H9 (cell line): ENCODE results near the gene EDRF1. TPM values are rescaled to one million over a fixed set of nuclear protein-coding genes. Genes with fewer than 3 reads are reported as not detected.

Source experiments
- DNase-seq: peaks from one replicate; pipeline ENCODE4 v3.0.0-alpha.2; 2017
- H2AFZ ChIP-seq: one replicate; pipeline ENCODE4 v1.6.1; 2013; ENCODE audit warnings: mild to moderate bottlenecking, low read length, control low read depth, moderate library complexity
- H2AK5ac ChIP-seq: 2 replicates; pipeline ENCODE4 v1.6.1; 2013; ENCODE audit warnings: low read length, control low read depth, mixed read lengths; ENCODE audit not compliant: insufficient read length
- H2BK120ac ChIP-seq: one replicate; pipeline ENCODE4 v1.6.1; 2013; ENCODE audit warnings: low read depth, mild to moderate bottlenecking, low read length, control low read depth, inconsistent platforms; ENCODE audit not compliant: poor library complexity, severe bottlenecking
- H2BK12ac ChIP-seq: 2 replicates; pipeline ENCODE4 v1.6.1; 2013; ENCODE audit warnings: low read length, control low read depth, mixed read lengths, low read depth; ENCODE audit not compliant: insufficient read length
- H2BK15ac ChIP-seq: 2 replicates; pipeline ENCODE4 v1.6.1; 2013; ENCODE audit warnings: low read depth, low read length, control low read depth
- H2BK20ac ChIP-seq: one replicate; pipeline ENCODE4 v1.6.1; 2013; ENCODE audit warnings: low read depth, mild to moderate bottlenecking, low read length, control low read depth, inconsistent platforms; ENCODE audit not compliant: poor library complexity, severe bottlenecking
- H2BK5ac ChIP-seq: 2 replicates; pipeline ENCODE4 v1.6.1; 2013; ENCODE audit warnings: low read length, control low read depth, mixed read lengths; ENCODE audit not compliant: insufficient read length
- H3K14ac ChIP-seq: 2 replicates; pipeline ENCODE4 v1.6.1; 2013; ENCODE audit warnings: low read length, control low read depth; ENCODE audit not compliant: insufficient read depth
- H3K18ac ChIP-seq: 2 replicates; pipeline ENCODE4 v1.6.1; 2013; ENCODE audit warnings: low read depth, mild to moderate bottlenecking, mixed read lengths, low read length, control low read depth; ENCODE audit not compliant: insufficient read length
- H3K23ac ChIP-seq: 2 replicates; pipeline ENCODE4 v1.6.1; 2013; ENCODE audit warnings: low read length, control low read depth, mixed read lengths, low read depth; ENCODE audit not compliant: insufficient read length
- H3K23me2 ChIP-seq: 2 replicates; pipeline ENCODE4 v1.6.1; 2013; ENCODE audit warnings: low read depth, mild to moderate bottlenecking, mixed read lengths, low read length, control low read depth; ENCODE audit not compliant: insufficient read length, poor library complexity, severe bottlenecking
- H3K27ac ChIP-seq: 2 replicates; pipeline ENCODE4 v1.5.1; 2013; ENCODE audit warnings: low read length, control low read depth, mixed read lengths, low read depth; ENCODE audit not compliant: insufficient read length
- H3K27me3 ChIP-seq: 2 replicates; pipeline ENCODE4 v1.6.1; 2013; ENCODE audit warnings: low read length, control low read depth, inconsistent platforms; ENCODE audit not compliant: insufficient read depth
- H3K4ac ChIP-seq: 2 replicates; pipeline ENCODE4 v1.6.1; 2013; ENCODE audit warnings: low read depth, mild to moderate bottlenecking, control low read depth, inconsistent platforms, low read length, moderate library complexity
- H3K4me1 ChIP-seq: 2 replicates; pipeline ENCODE4 v1.6.1; 2013; ENCODE audit warnings: low read length, control low read depth, inconsistent platforms; ENCODE audit not compliant: insufficient read depth
- H3K4me2 ChIP-seq: 2 replicates; pipeline ENCODE4 v1.6.1; 2013; ENCODE audit warnings: low read length, control low read depth, mixed read lengths; ENCODE audit not compliant: insufficient read length, insufficient read depth
- H3K56ac ChIP-seq: 2 replicates; pipeline ENCODE4 v1.6.1; 2013; ENCODE audit warnings: low read depth, mild to moderate bottlenecking, mixed read lengths, low read length, control low read depth; ENCODE audit not compliant: insufficient read length
- H3K79me1 ChIP-seq: 2 replicates; pipeline ENCODE4 v1.6.1; 2013; ENCODE audit warnings: low read depth, mild to moderate bottlenecking, moderate library complexity, low read length, control low read depth, inconsistent platforms; ENCODE audit not compliant: insufficient read depth, poor library complexity, severe bottlenecking
- H3K79me2 ChIP-seq: 2 replicates; pipeline ENCODE4 v1.6.1; 2013; ENCODE audit warnings: low read length, control low read depth, inconsistent platforms; ENCODE audit not compliant: insufficient read depth
- H3K9ac ChIP-seq: 2 replicates; pipeline ENCODE4 v1.6.1; 2013; ENCODE audit warnings: low read length, control low read depth, mixed read lengths; ENCODE audit not compliant: insufficient read length; ENCODE audit errors: extremely low read depth
- H3K9me3 ChIP-seq: one replicate; pipeline ENCODE4 v1.6.1; 2013; ENCODE audit warnings: low read depth, low read length, inconsistent platforms; ENCODE audit not compliant: control insufficient read depth
- H3T11ph ChIP-seq: one replicate; pipeline ENCODE4 v1.6.1; 2013; ENCODE audit warnings: mild to moderate bottlenecking, low read length, control low read depth, inconsistent platforms
- H4K20me1 ChIP-seq: one replicate; pipeline ENCODE4 v1.6.1; 2013; ENCODE audit not compliant: control insufficient read depth, insufficient read length, insufficient read depth
- H4K5ac ChIP-seq: 2 replicates; pipeline ENCODE4 v1.6.1; 2013; ENCODE audit warnings: low read depth, mild to moderate bottlenecking, mixed read lengths, low read length, control low read depth; ENCODE audit not compliant: insufficient read length
- H4K8ac ChIP-seq: replicated peaks from 2 replicates; pipeline ENCODE4 v1.6.1; 2013; ENCODE audit warnings: low read length, control low read depth, mixed read lengths, low read depth; ENCODE audit not compliant: insufficient read length
- H4K91ac ChIP-seq: 2 replicates; pipeline ENCODE4 v1.6.1; 2013; ENCODE audit warnings: low read depth, mild to moderate bottlenecking, moderate library complexity, mixed read lengths, low read length, control low read depth; ENCODE audit not compliant: insufficient read length
- H3K27ac Mint-ChIP-seq, 3 experiments: 2 replicates in 2 of 3; 3 replicates in 1 of 3; pipeline ENCODE4 v1.8.0; 2020 to 2021; ENCODE audit warnings: mixed read lengths in 3 of 3, mild to moderate bottlenecking in 1 of 3, moderate library complexity in 1 of 3
- H3K27me3 Mint-ChIP-seq: 2 replicates; pipeline ENCODE4 v1.8.0; 2021; ENCODE audit warnings: low read depth, mild to moderate bottlenecking, moderate library complexity, mixed read lengths
- H3K36me3 Mint-ChIP-seq, 3 experiments: 2 replicates in 2 of 3; 3 replicates in 1 of 3; pipeline ENCODE4 v1.8.0; 2020 to 2021; ENCODE audit warnings: low read depth in 3 of 3, mixed read lengths in 3 of 3; ENCODE audit not compliant: insufficient read depth in 1 of 3
- H3K4me1 Mint-ChIP-seq, 2 experiments: 2 replicates each; pipeline ENCODE4 v1.8.0; 2020; ENCODE audit warnings: mixed read lengths in 2 of 2
- H3K4me3 Mint-ChIP-seq, 2 experiments: 2 replicates in 1 of 2; 3 replicates in 1 of 2; pipeline ENCODE4 v1.8.0; 2020 to 2021; ENCODE audit warnings: mild to moderate bottlenecking in 2 of 2, mixed read lengths in 2 of 2, moderate library complexity in 1 of 2
- H3K9me3 Mint-ChIP-seq, 2 experiments: 2 replicates in 1 of 2; 3 replicates in 1 of 2; pipeline ENCODE4 v1.8.0; 2020; ENCODE audit warnings: mild to moderate bottlenecking in 2 of 2, mixed read lengths in 2 of 2, moderate library complexity in 1 of 2
- WGBS: extraction: QIAGEN DNeasy Blood & Tissue Kit; methylation state at CpG from one replicate; pipeline ENCODE4 v1.1.7; 2013; ENCODE audit warnings: missing lambda C conversion rate, low lambda C conversion rate, mixed read lengths; ENCODE audit not compliant: insufficient read length; ENCODE audit errors: extremely low coverage; 5-methylcytosine and 5-hydroxymethylcytosine counted together
- total RNA-seq: library from RNA; stranded (reverse); gene quantifications from 2 replicates; pipeline ENCODE4 v1.2.1, GENCODE V29; 2021
- TF ChIP-seq, protein P1 (sequence below): fragments of 200-600 bp; sonication (generic); conservative IDR thresholded peaks from 3 replicates; pipeline ENCODE4 v1.8.0; 2021; ENCODE audit warnings: antibody characterized with exemption, mild to moderate bottlenecking

The EDRF1 gene
- total RNA-seq, 1 experiment from 2014 or later, result 51.0 TPM

GRCh38 chr10:125795637-125796190 lies 76.2 kb downstream of the EDRF1 start:
- H3K56ac ChIP-seq, result no peak overlapping the region
- no peak overlapping the region for H3K9ac ChIP-seq
- peaks cover 5 to 35% (median 25%) of the 10 kb centered on the region in 3 experiments for H3K36me3 Mint-ChIP-seq
- no peak overlapping the region for H2BK20ac ChIP-seq
- H2AK5ac ChIP-seq, result no peak overlapping the region
- H2BK120ac ChIP-seq, result no peak overlapping the region
- no peak for DNase-seq
- no peaks in the 10 kb centered on the region for H3K9me3 Mint-ChIP-seq
- H2AFZ ChIP-seq, result no peak overlapping the region
- H3K4me3 Mint-ChIP-seq, result no peak overlapping the region
- no peaks in the 10 kb centered on the region for H3K27me3 ChIP-seq
- no peak overlapping the region for H2BK12ac ChIP-seq
- H3K4me1 Mint-ChIP-seq, result no peaks in the 10 kb centered on the region
- H3K23ac ChIP-seq, result no peak overlapping the region
- no peaks in the 10 kb centered on the region for H4K20me1 ChIP-seq
- H3K79me1 ChIP-seq, result no peaks in the 10 kb centered on the region
- TF ChIP-seq, protein P1, sequence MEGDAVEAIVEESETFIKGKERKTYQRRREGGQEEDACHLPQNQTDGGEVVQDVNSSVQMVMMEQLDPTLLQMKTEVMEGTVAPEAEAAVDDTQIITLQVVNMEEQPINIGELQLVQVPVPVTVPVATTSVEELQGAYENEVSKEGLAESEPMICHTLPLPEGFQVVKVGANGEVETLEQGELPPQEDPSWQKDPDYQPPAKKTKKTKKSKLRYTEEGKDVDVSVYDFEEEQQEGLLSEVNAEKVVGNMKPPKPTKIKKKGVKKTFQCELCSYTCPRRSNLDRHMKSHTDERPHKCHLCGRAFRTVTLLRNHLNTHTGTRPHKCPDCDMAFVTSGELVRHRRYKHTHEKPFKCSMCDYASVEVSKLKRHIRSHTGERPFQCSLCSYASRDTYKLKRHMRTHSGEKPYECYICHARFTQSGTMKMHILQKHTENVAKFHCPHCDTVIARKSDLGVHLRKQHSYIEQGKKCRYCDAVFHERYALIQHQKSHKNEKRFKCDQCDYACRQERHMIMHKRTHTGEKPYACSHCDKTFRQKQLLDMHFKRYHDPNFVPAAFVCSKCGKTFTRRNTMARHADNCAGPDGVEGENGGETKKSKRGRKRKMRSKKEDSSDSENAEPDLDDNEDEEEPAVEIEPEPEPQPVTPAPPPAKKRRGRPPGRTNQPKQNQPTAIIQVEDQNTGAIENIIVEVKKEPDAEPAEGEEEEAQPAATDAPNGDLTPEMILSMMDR, result no peak
- H3K27me3 Mint-ChIP-seq, result no peaks in the 10 kb centered on the region
- no peak overlapping the region for H3K4ac ChIP-seq
- H3K18ac ChIP-seq, result no peak overlapping the region
- H3K14ac ChIP-seq, result no peak overlapping the region
- H3T11ph ChIP-seq, result no peak overlapping the region
- no peak overlapping the region for H3K4me2 ChIP-seq
- H3K79me2 ChIP-seq, result no peaks in the 10 kb centered on the region
- H4K8ac ChIP-seq, result no peak overlapping the region
- H3K27ac Mint-ChIP-seq, result 0 out of 7 replicates have a peak overlapping the region, but pooled peaks of 1 of the 3 experiments have one; percentile 63
- WGBS, result no CpG with 5 or more reads among the region's 8 CpGs
- H3K4me1 ChIP-seq, result no peaks in the 10 kb centered on the region
- no peak overlapping the region for H4K91ac ChIP-seq
- H4K5ac ChIP-seq, result no peak overlapping the region
- no peak overlapping the region for H2BK5ac ChIP-seq
- no peak overlapping the region for H2BK15ac ChIP-seq
- H3K23me2 ChIP-seq, result no peaks in the 10 kb centered on the region
- H3K27ac ChIP-seq, result no peak overlapping the region
- H3K9me3 ChIP-seq, result no peaks in the 10 kb centered on the region
